ENCODE measurements around the gene ZNF324B.

ZNF324B gene

DNA sequence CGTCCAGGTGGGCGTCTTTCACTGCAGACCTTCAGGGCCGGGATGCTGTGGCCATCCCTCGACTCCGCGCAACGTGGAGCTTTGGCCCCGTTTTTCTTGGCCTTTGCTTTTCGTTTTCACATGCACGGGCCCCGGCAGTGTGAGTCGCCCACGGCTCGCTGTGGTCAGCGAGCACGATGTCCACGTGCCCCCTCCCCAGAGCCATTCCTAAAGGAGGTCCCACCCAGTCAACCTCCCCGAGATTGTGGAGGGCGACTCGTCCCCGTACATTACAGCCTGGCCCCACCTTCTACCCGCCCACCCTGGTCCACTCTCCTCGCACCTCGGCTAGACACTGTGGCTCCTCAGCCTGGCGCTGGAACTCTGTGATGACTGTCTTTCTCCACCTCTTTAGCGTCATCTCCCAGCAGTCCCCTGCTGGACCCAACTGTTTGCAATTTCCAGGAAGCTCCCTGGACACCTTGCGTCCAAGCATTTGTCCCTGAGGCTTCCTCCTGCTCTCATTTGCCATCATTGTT is 25.1 kb downstream of the ZNF324B start:
- TF ChIP-seq, protein P1, sequence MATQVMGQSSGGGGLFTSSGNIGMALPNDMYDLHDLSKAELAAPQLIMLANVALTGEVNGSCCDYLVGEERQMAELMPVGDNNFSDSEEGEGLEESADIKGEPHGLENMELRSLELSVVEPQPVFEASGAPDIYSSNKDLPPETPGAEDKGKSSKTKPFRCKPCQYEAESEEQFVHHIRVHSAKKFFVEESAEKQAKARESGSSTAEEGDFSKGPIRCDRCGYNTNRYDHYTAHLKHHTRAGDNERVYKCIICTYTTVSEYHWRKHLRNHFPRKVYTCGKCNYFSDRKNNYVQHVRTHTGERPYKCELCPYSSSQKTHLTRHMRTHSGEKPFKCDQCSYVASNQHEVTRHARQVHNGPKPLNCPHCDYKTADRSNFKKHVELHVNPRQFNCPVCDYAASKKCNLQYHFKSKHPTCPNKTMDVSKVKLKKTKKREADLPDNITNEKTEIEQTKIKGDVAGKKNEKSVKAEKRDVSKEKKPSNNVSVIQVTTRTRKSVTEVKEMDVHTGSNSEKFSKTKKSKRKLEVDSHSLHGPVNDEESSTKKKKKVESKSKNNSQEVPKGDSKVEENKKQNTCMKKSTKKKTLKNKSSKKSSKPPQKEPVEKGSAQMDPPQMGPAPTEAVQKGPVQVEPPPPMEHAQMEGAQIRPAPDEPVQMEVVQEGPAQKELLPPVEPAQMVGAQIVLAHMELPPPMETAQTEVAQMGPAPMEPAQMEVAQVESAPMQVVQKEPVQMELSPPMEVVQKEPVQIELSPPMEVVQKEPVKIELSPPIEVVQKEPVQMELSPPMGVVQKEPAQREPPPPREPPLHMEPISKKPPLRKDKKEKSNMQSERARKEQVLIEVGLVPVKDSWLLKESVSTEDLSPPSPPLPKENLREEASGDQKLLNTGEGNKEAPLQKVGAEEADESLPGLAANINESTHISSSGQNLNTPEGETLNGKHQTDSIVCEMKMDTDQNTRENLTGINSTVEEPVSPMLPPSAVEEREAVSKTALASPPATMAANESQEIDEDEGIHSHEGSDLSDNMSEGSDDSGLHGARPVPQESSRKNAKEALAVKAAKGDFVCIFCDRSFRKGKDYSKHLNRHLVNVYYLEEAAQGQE (IDR thresholded peaks at IDR 0.05; ENCODE audit: low read depth) = no peak
- TF ChIP-seq TEAD4 (IDR thresholded peaks at IDR 0.05) (no peak), EP300 (IDR thresholded peaks at IDR 0.05; ENCODE audit: borderline replicate concordance) (no peak), EGR1 (IDR thresholded peaks at IDR 0.05) (no peak), TCF12 (IDR thresholded peaks at IDR 0.05; ENCODE audit: low read depth) (no peak), NFIC (IDR thresholded peaks at IDR 0.05) (no peak), RAD21 (IDR thresholded peaks at IDR 0.05; ENCODE audit: low read depth) (no peak)
- TF ChIP-seq, protein P2, sequence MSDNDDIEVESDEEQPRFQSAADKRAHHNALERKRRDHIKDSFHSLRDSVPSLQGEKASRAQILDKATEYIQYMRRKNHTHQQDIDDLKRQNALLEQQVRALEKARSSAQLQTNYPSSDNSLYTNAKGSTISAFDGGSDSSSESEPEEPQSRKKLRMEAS (IDR thresholded peaks at IDR 0.05) = no peak

DNA sequence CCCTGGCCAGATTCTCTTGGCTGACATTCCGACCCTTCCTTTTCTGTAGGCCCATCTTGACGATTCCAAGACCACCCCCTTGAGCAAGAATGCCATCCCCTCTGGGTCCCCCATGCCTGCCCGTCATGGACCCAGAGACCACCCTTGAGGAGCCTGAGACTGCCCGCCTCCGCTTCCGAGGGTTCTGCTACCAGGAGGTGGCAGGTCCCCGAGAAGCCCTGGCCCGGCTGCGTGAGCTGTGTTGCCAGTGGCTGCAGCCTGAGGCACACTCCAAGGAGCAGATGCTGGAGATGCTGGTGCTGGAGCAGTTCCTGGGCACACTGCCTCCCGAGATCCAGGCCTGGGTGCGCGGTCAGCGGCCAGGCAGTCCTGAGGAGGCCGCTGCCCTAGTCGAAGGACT is 25.7 kb downstream of the ZNF324B start:
- TF ChIP-seq YY1 (IDR thresholded peaks at IDR 0.05; ENCODE audit: low read depth) = no peak
- TF ChIP-seq TAF1 (IDR thresholded peaks at IDR 0.05; ENCODE audit: low read depth) = no peak
- no peak for TF ChIP-seq ZBTB7A (IDR thresholded peaks at IDR 0.05; ENCODE audit: low read depth)
- TF ChIP-seq TEAD4 (IDR thresholded peaks at IDR 0.05) = no peak
- TF ChIP-seq NFIC (IDR thresholded peaks at IDR 0.05) = no peak
- TF ChIP-seq EP300 (IDR thresholded peaks at IDR 0.05; ENCODE audit: borderline replicate concordance) = no peak
- no peak for TF ChIP-seq RAD21 (IDR thresholded peaks at IDR 0.05; ENCODE audit: low read depth)
- no peak for TF ChIP-seq FOXM1 (IDR thresholded peaks at IDR 0.05; ENCODE audit: borderline replicate concordance, low read depth)

DNA sequence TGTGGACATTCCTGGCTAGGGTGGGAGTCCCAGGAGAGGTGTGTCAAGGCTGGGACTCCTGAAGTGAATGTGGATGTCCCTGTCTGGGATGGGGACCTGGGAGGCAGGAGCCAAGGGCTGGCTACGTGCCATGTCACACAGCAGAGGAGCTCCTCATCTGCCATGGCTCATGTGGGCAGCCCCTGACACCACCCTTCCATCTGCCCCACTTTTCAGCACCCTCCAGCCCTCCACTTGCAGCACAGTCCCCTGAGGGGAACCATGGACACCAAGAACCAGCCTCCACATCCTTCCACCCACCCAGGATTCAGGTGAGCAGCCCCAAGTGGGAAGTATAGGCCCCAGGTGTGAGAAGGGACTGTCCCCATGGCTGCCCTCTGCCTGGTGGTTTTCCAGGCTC is 26.4 kb downstream of the ZNF324B start:
- TF ChIP-seq, protein P3, sequence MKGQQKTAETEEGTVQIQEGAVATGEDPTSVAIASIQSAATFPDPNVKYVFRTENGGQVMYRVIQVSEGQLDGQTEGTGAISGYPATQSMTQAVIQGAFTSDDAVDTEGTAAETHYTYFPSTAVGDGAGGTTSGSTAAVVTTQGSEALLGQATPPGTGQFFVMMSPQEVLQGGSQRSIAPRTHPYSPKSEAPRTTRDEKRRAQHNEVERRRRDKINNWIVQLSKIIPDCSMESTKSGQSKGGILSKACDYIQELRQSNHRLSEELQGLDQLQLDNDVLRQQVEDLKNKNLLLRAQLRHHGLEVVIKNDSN (IDR thresholded peaks at IDR 0.05) = no peak
- TF ChIP-seq EGR1 (IDR thresholded peaks at IDR 0.05) = no peak
- no peak for TF ChIP-seq FOXM1 (IDR thresholded peaks at IDR 0.05; ENCODE audit: borderline replicate concordance, low read depth)
- TF ChIP-seq EP300 (IDR thresholded peaks at IDR 0.05; ENCODE audit: borderline replicate concordance) = no peak
- TF ChIP-seq CEBPB (IDR thresholded peaks at IDR 0.05) = no peak
- TF ChIP-seq, protein P2 (IDR thresholded peaks at IDR 0.05) = no peak
- no peak for TF ChIP-seq RAD21 (IDR thresholded peaks at IDR 0.05; ENCODE audit: low read depth)
- TF ChIP-seq, protein P1 (IDR thresholded peaks at IDR 0.05; ENCODE audit: low read depth) = no peak

DNA sequence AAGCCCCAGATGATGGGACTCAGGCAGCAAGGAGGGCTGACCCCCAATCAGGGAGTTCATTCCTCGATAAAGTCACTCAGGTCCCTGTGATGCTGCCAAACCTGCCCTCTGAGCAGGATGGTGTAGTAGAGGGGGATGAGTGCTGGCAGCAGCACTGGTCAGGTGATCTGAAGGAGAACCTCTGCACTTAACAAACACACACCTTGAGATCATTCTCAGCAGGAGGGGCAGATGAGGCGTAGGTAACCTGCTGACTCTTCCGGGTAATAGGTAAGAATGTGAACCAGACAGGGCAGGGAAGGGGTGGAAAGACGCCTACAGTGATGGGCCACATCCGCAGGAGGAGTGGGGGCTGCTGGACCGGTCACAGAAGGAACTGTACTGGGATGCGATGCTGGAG is 27.9 kb downstream of the ZNF324B start:
- TF ChIP-seq ZBTB7A (IDR thresholded peaks at IDR 0.05; ENCODE audit: low read depth) (no peak), TEAD4 (IDR thresholded peaks at IDR 0.05) (no peak), NFIC (IDR thresholded peaks at IDR 0.05) (no peak), RAD21 (IDR thresholded peaks at IDR 0.05; ENCODE audit: low read depth) (no peak), YY1 (IDR thresholded peaks at IDR 0.05; ENCODE audit: low read depth) (no peak), TCF12 (IDR thresholded peaks at IDR 0.05; ENCODE audit: low read depth) (no peak), EP300 (IDR thresholded peaks at IDR 0.05; ENCODE audit: borderline replicate concordance) (no peak), EGR1 (IDR thresholded peaks at IDR 0.05) (no peak)
- TF ChIP-seq, protein P2 (IDR thresholded peaks at IDR 0.05) = no peak

DNA sequence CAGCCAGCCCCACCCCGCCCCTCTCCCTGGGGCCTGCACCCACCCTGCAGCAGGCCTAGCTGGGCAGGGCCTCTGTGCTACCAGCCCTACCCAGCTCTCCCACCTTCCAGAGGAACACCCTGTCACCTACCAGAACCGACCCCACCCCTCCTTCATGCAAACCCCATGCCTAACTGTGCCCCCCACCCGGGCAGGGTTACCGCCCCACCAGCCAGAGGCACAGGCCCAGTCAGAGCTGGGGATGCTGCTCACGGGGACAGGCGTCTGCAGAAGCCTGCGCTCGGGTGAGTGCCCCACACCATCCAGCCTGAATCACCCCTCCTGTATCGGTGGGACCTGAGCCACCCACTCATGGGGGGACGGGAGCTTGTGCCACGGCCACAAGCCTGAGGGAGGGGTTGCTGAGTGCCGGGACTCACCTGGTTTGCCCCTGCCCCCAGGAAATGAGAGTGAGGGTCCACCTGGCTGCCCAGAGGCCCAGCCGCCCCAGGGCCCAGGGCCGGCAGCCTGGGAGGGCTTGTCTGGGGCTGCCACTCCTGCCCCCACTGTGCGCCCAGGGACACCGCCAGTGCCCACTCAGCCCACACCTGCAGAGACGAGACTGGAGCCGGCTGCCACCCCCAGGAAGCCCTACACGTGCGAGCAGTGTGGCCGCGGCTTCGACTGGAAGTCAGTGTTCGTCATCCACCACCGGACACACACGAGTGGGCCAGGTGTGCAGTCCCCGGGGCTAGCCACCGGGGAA is 28.5 kb downstream of the ZNF324B start:
- TF ChIP-seq FOXM1 (IDR thresholded peaks at IDR 0.05; ENCODE audit: borderline replicate concordance, low read depth) = no peak
- no peak for TF ChIP-seq NFIC (IDR thresholded peaks at IDR 0.05)
- TF ChIP-seq EGR1 (IDR thresholded peaks at IDR 0.05) = no peak
- TF ChIP-seq RAD21 (IDR thresholded peaks at IDR 0.05; ENCODE audit: low read depth) = no peak
- no peak for TF ChIP-seq TEAD4 (IDR thresholded peaks at IDR 0.05)
- TF ChIP-seq CREB1 (IDR thresholded peaks at IDR 0.05; ENCODE audit: low read depth) = no peak
- TF ChIP-seq, protein P3 (IDR thresholded peaks at IDR 0.05) = no peak

DNA sequence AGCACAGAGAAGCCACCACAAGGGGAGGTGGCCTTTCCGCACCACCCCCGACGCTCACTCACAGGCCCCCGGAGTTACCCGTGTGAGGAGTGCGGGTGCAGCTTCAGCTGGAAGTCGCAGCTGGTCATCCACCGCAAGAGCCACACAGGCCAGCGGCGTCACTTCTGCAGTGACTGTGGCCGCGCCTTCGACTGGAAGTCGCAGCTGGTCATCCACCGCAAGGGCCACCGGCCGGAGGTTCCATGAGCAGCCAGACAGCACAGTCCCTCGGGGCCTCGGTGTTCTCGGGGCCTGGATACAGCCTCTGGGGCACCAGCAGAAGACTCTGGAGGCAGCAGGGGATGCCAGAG is 29.0 kb downstream of the ZNF324B start:
- TF ChIP-seq ZBTB7A (IDR thresholded peaks at IDR 0.05; ENCODE audit: low read depth) (no peak), NFIC (IDR thresholded peaks at IDR 0.05) (no peak), TAF1 (IDR thresholded peaks at IDR 0.05; ENCODE audit: low read depth) (no peak), EGR1 (IDR thresholded peaks at IDR 0.05) (no peak), RAD21 (IDR thresholded peaks at IDR 0.05; ENCODE audit: low read depth) (no peak), TEAD4 (IDR thresholded peaks at IDR 0.05) (no peak), EP300 (IDR thresholded peaks at IDR 0.05; ENCODE audit: borderline replicate concordance) (no peak), CEBPB (IDR thresholded peaks at IDR 0.05) (no peak), TCF12 (IDR thresholded peaks at IDR 0.05; ENCODE audit: low read depth) (no peak), FOXM1 (IDR thresholded peaks at IDR 0.05; ENCODE audit: borderline replicate concordance, low read depth) (no peak), YY1 (IDR thresholded peaks at IDR 0.05; ENCODE audit: low read depth) (no peak), CREB1 (IDR thresholded peaks at IDR 0.05; ENCODE audit: low read depth) (no peak)
- TF ChIP-seq, protein P3 (IDR thresholded peaks at IDR 0.05) = no peak
- TF ChIP-seq, protein P1 (IDR thresholded peaks at IDR 0.05; ENCODE audit: low read depth) = no peak
- TF ChIP-seq, protein P2 (IDR thresholded peaks at IDR 0.05) = no peak
